SK-N-SH treated with all-trans-retinoic acid at 6 μM for 48 hours (cell line): ENCODE measurements around the gene DHX30.

Source experiments
- ATAC-seq: fragments of 200-7000 bp; cut with Tn5 transposase; 3 replicates; pipeline ENCODE4 v1.9.1; 2020; ENCODE audit warnings: mild to moderate bottlenecking, moderate library complexity
- ARNTL ChIP-seq: fragments of 450-650 bp; formaldehyde crosslinking; IDR thresholded peaks from 2 replicates; pipeline ENCODE4 v1.5.0; 2020; ENCODE audit warnings: low read depth, mild to moderate bottlenecking, moderate library complexity, borderline replicate concordance
- BACH2 ChIP-seq: fragments of 250-450 bp; sonication (Bioruptor Pico); IDR thresholded peaks from 2 replicates; pipeline ENCODE4 v1.9.0; 2021; ENCODE audit warnings: mild to moderate bottlenecking, borderline replicate concordance
- CREB5 ChIP-seq: fragments of 250-450 bp; sonication (Bioruptor Pico); IDR thresholded peaks from 2 replicates; pipeline ENCODE4 v1.5.1; 2020; ENCODE audit warnings: low read depth, mild to moderate bottlenecking, moderate library complexity
- GLIS3 ChIP-seq: fragments of 250-450 bp; sonication (Bioruptor Pico); IDR thresholded peaks from 2 replicates; pipeline ENCODE4 v1.5.0; 2020; ENCODE audit warnings: mild to moderate bottlenecking, moderate library complexity
- ISL1 ChIP-seq: fragments of 250-450 bp; sonication (Bioruptor Pico); IDR thresholded peaks from 2 replicates; pipeline ENCODE4 v2.1.2; 2022; ENCODE audit warnings: mild to moderate bottlenecking, moderate library complexity
- OSR1 ChIP-seq: fragments of 250-450 bp; sonication (Bioruptor Pico); IDR thresholded peaks from 2 replicates; pipeline ENCODE4 v1.8.0; 2022; ENCODE audit warnings: moderate library complexity, mild to moderate bottlenecking, inconsistent platforms
- PPARA ChIP-seq: fragments of 250-450 bp; sonication (Bioruptor Pico); IDR thresholded peaks from 2 replicates; pipeline ENCODE4 v1.5.0; 2020; ENCODE audit warnings: mild to moderate bottlenecking, borderline replicate concordance
- RARB ChIP-seq: fragments of 250-450 bp; sonication (Bioruptor Pico); IDR thresholded peaks from 2 replicates; pipeline ENCODE4 v1.8.0; 2021; ENCODE audit warnings: mild to moderate bottlenecking, moderate library complexity
- SNAI2 ChIP-seq: fragments of 250-450 bp; sonication (Bioruptor Pico); IDR thresholded peaks from 2 replicates; pipeline ENCODE4 v1.5.0; 2020; ENCODE audit warnings: mild to moderate bottlenecking, moderate library complexity
- TOX ChIP-seq: fragments of 250-450 bp; sonication (Bioruptor Pico); IDR thresholded peaks from 2 replicates; pipeline ENCODE4 v1.8.0; 2021; ENCODE audit warnings: mild to moderate bottlenecking, moderate library complexity, borderline replicate concordance
- TSHZ2 ChIP-seq: fragments of 250-450 bp; sonication (Bioruptor Pico); IDR thresholded peaks from 2 replicates; pipeline ENCODE4 v1.5.0; 2020; ENCODE audit warnings: mild to moderate bottlenecking, moderate library complexity
- ZC3H10 ChIP-seq: fragments of 250-450 bp; sonication (Bioruptor Pico); IDR thresholded peaks from 2 replicates; pipeline ENCODE4 v1.5.1; 2021; ENCODE audit warnings: mild to moderate bottlenecking, moderate library complexity
- ZFP3 ChIP-seq: fragments of 250-450 bp; sonication (Bioruptor Pico); IDR thresholded peaks from 2 replicates; pipeline ENCODE4 v1.5.0; 2020; ENCODE audit warnings: mild to moderate bottlenecking, moderate library complexity
- ZFP30 ChIP-seq: fragments of 450-650 bp; formaldehyde crosslinking; IDR thresholded peaks from 2 replicates; pipeline ENCODE4 v1.5.0; 2022; ENCODE audit warnings: mild to moderate bottlenecking, moderate library complexity
- ZNF565 ChIP-seq: fragments of 450-650 bp; formaldehyde crosslinking; conservative IDR thresholded peaks from 2 replicates; pipeline ENCODE4 v1.5.0; 2020; ENCODE audit warnings: low read depth, mild to moderate bottlenecking, moderate library complexity
- ZNF70 ChIP-seq: fragments of 450-650 bp; formaldehyde crosslinking; IDR thresholded peaks from 2 replicates; pipeline ENCODE4 v1.5.0; 2020; ENCODE audit warnings: mild to moderate bottlenecking, moderate library complexity
- ZNF8 ChIP-seq: fragments of 450-650 bp; formaldehyde crosslinking; IDR thresholded peaks from 2 replicates; pipeline ENCODE4 v1.5.0; 2020; ENCODE audit warnings: mild to moderate bottlenecking, moderate library complexity
- TF ChIP-seq, protein P1 (sequence below): fragments of 250-450 bp; sonication (Bioruptor Pico); IDR thresholded peaks from 2 replicates; pipeline ENCODE4 v1.8.0; 2021; ENCODE audit warnings: low read depth, mild to moderate bottlenecking, moderate library complexity, borderline replicate concordance
- TF ChIP-seq, protein P2 (sequence below): fragments of 250-450 bp; sonication (Bioruptor Pico); IDR thresholded peaks from 2 replicates; pipeline ENCODE4 v1.5.1; 2021; ENCODE audit warnings: mild to moderate bottlenecking, moderate library complexity

Gene DHX30

GRCh38 chr3:47874438-47874837 lies 71.5 kb downstream of the DHX30 start:
- TF ChIP-seq TSHZ2 (no peak), ZNF70 (CRISPR knock-in tag) (no peak), ZFP3 (CRISPR knock-in tag) (no peak), ISL1 (CRISPR knock-in tag) (no peak), GLIS3 (no peak), RARB (no peak), ARNTL (CRISPR knock-in tag) (no peak), ZNF565 (CRISPR knock-in tag) (no peak), PPARA (CRISPR knock-in tag) (no peak), ZFP30 (no peak), ZC3H10 (no peak), SNAI2 (CRISPR knock-in tag) (no peak), ZNF8 (CRISPR knock-in tag) (no peak)
- TF ChIP-seq, protein P1, sequence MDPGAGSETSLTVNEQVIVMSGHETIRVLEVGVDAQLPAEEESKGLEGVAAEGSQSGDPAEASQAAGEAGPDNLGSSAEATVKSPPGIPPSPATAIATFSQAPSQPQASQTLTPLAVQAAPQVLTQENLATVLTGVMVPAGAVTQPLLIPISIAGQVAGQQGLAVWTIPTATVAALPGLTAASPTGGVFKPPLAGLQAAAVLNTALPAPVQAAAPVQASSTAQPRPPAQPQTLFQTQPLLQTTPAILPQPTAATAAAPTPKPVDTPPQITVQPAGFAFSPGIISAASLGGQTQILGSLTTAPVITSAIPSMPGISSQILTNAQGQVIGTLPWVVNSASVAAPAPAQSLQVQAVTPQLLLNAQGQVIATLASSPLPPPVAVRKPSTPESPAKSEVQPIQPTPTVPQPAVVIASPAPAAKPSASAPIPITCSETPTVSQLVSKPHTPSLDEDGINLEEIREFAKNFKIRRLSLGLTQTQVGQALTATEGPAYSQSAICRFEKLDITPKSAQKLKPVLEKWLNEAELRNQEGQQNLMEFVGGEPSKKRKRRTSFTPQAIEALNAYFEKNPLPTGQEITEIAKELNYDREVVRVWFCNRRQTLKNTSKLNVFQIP (CRISPR knock-in tag), result no peak
- TF ChIP-seq, all 23 proteins: peak for 0
- ATAC-seq, result no peak

DNA sequence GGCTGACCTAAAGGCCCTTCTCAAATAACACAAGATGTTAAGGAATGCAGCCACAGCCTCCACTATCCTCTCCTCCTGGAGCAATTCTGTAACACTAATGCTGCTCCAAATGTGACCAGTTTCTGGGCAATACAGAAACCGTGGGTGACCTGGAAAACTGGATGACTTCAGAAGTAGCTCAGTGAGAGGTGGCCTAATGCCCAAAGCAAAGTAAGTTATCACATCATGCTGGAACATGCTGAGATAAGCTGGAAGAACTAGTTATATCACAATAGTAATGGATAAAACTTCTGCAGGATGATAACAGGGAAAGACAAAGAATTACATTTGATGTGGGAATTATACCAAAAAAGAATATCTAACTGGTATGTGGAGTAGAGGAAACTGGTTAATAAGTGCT lies 72.0 kb downstream of the DHX30 start:
- no peak for TF ChIP-seq TSHZ2
- TF ChIP-seq ARNTL (CRISPR knock-in tag), result no peak
- TF ChIP-seq ZFP3 (CRISPR knock-in tag), result no peak
- TF ChIP-seq, protein P2, sequence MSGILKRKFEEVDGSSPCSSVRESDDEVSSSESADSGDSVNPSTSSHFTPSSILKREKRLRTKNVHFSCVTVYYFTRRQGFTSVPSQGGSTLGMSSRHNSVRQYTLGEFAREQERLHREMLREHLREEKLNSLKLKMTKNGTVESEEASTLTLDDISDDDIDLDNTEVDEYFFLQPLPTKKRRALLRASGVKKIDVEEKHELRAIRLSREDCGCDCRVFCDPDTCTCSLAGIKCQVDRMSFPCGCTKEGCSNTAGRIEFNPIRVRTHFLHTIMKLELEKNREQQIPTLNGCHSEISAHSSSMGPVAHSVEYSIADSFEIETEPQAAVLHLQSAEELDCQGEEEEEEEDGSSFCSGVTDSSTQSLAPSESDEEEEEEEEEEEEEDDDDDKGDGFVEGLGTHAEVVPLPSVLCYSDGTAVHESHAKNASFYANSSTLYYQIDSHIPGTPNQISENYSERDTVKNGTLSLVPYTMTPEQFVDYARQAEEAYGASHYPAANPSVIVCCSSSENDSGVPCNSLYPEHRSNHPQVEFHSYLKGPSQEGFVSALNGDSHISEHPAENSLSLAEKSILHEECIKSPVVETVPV, result no peak
- TF ChIP-seq ZNF565 (CRISPR knock-in tag), result no peak
- no peak for TF ChIP-seq BACH2 (CRISPR knock-in tag)
- TF ChIP-seq, all 23 proteins: peak for 0
- ATAC-seq, result no peak

DNA sequence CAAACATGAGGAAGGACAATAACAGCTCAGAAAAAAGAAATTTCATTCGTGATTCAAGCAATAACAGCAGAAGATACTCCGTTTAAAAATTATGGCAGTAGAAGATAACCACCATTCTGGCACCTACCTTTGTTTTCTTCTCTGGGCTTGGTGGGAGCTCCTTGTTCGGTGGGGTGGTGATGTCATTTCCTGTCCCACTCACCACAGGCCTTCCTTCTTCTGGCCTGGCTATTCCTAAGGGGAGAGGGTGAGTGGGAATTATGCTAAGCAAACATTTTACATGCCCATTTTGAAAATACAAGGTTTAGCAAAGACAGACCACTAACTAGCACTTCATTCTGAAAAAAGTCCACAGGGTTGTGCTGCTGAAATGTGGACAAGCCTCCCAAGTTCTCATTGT lies 74.4 kb downstream of the DHX30 start:
- TF ChIP-seq CREB5 (CRISPR knock-in tag), result no peak
- TF ChIP-seq ZFP3 (CRISPR knock-in tag), result no peak
- no peak for TF ChIP-seq TOX
- no peak for TF ChIP-seq OSR1 (CRISPR knock-in tag)
- ATAC-seq, result no peak

GRCh38 chr3:47877719-47878118 lies 74.8 kb downstream of the DHX30 start:
- TF ChIP-seq ZC3H10 (no peak), BACH2 (CRISPR knock-in tag) (no peak), PPARA (CRISPR knock-in tag) (no peak), ZNF8 (CRISPR knock-in tag) (no peak), CREB5 (CRISPR knock-in tag) (no peak)
- TF ChIP-seq, protein P2, result no peak
- ATAC-seq, result no peak
